Inflammatory macrophage (primary cell): ENCODE results near the gene LPP.

Experiments
- DNase-seq, 2 donors: peaks; one replicate each; pipeline ENCODE4 v3.0.0-alpha.2; 2020 to 2022

The LPP gene

GRCh38 chr3:188728371-188728896 is 574.5 kb downstream of the LPP start:
- DNase-seq: no peak

GRCh38 chr3:188729422-188729821 is 575.5 kb downstream of the LPP start:
- no peak for DNase-seq

GRCh38 chr3:188734395-188734794 is 580.4 kb downstream of the LPP start:
- DNase-seq: no peak

GRCh38 chr3:188739511-188739910 is 585.6 kb downstream of the LPP start:
- DNase-seq: no peak

GRCh38 chr3:188740010-188740409 is 586.1 kb downstream of the LPP start:
- DNase-seq: no peak

GRCh38 chr3:188742755-188743550 is 589.0 kb downstream of the LPP start:
- DNase-seq: no peak

GRCh38 chr3:188744166-188744565 is 590.2 kb downstream of the LPP start:
- DNase-seq: no peak

GRCh38 chr3:188745031-188745430 is 591.1 kb downstream of the LPP start:
- DNase-seq: no peak

- DNase-seq: no peak
Measured at GRCh38 chr3:188746291-188746783, 592.4 kb downstream of the LPP start.

GRCh38 chr3:188747489-188747888 is 593.5 kb downstream of the LPP start:
- no peak for DNase-seq

GRCh38 chr3:188749010-188749617 is 595.2 kb downstream of the LPP start:
- peak in 1 of 2 donors; percentile 45 for DNase-seq

- no peak for DNase-seq
Measured at GRCh38 chr3:188749830-188750229, 595.9 kb downstream of the LPP start.

GRCh38 chr3:188750617-188751016 is 596.7 kb downstream of the LPP start:
- DNase-seq: no peak

GRCh38 chr3:188752850-188753249 is 598.9 kb downstream of the LPP start:
- DNase-seq: no peak

- no peak for DNase-seq
Measured at GRCh38 chr3:188754267-188754666, 600.3 kb downstream of the LPP start.

- DNase-seq: no peak
Measured at GRCh38 chr3:188756241-188756640, 602.3 kb downstream of the LPP start.

GRCh38 chr3:188759336-188760005 is 605.5 kb downstream of the LPP start:
- peak; percentile 48 to 50 for DNase-seq

GRCh38 chr3:188760408-188760807 is 606.5 kb downstream of the LPP start:
- DNase-seq: no peak

GRCh38 chr3:188761439-188761838 is 607.5 kb downstream of the LPP start:
- DNase-seq: no peak

GRCh38 chr3:188761964-188762363 is 608.0 kb downstream of the LPP start:
- DNase-seq: no peak

GRCh38 chr3:188764609-188765008 is 610.7 kb downstream of the LPP start:
- DNase-seq: no peak

GRCh38 chr3:188769831-188770230 is 615.9 kb downstream of the LPP start:
- no peak for DNase-seq

GRCh38 chr3:188772886-188773285 is 618.9 kb downstream of the LPP start:
- no peak for DNase-seq
